Astrocyte of the spinal cord (primary cell): ENCODE results near the gene CYP19A1.

ENCODE experiments used
- DNase-seq: peaks from one replicate; pipeline ENCODE4 v3.0.0; 2011; ENCODE audit warnings: low read depth, low spot score
- H3K4me3 ChIP-seq: 2 replicates; pipeline ENCODE4 v1.5.1; 2011; ENCODE audit warnings: low read depth, mild to moderate bottlenecking, low read length, moderate library complexity
- in situ Hi-C: cut with HindIII; loops from 2 replicates; pipeline ENCODE4 v1.10.0; 2017; ENCODE audit warnings: low sequenced_read_pairs
- TF ChIP-seq, protein P1 (sequence below): IDR thresholded peaks from 2 replicates; pipeline ENCODE4 v1.5.1; 2012; ENCODE audit warnings: low read depth, mild to moderate bottlenecking, low read length, inconsistent platforms

CYP19A1 gene

DNA sequence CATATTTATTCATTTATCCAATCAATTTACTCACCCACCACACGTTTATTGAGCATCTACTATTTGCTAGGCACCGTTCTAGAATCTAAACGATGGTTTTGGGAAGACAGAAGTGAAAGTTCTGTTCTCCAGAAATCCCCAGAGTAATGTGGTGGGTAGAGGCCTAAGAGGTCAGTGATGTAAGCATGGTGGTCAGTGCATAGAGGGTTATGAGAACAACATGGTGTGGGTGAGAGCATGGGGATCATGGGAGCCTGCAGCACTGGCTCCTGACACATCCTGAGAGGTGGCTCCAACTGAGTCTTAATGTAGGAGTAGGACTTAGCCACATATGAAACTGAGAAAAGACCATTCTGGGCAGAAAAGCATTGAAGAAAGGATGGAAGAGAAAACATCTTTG, 158.4 kb downstream of the CYP19A1 start:
- no peak overlapping the region for H3K4me3 ChIP-seq
- in situ Hi-C loops = no loop called here
- TF ChIP-seq, protein P1, sequence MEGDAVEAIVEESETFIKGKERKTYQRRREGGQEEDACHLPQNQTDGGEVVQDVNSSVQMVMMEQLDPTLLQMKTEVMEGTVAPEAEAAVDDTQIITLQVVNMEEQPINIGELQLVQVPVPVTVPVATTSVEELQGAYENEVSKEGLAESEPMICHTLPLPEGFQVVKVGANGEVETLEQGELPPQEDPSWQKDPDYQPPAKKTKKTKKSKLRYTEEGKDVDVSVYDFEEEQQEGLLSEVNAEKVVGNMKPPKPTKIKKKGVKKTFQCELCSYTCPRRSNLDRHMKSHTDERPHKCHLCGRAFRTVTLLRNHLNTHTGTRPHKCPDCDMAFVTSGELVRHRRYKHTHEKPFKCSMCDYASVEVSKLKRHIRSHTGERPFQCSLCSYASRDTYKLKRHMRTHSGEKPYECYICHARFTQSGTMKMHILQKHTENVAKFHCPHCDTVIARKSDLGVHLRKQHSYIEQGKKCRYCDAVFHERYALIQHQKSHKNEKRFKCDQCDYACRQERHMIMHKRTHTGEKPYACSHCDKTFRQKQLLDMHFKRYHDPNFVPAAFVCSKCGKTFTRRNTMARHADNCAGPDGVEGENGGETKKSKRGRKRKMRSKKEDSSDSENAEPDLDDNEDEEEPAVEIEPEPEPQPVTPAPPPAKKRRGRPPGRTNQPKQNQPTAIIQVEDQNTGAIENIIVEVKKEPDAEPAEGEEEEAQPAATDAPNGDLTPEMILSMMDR = no peak
- DNase-seq = no peak

DNA sequence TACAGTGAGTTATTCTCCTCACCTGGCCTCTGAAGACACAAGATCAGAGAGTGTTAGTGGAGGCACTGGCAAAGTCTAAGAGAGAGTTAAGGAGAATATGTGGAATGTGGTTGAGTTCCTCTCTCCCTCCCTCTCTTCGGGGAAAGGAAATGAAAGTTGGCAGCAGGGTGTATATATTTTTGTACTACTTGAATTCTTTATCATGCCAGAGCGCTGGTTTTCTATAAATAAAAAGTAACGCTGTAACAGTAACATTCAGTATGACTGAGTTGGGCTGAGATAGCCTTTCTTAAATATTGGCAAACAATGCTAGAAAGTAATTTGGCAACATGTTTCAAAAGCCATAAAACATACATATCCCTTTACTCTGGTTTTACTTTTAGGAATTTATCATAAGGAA, 166.2 kb downstream of the CYP19A1 start:
- DNase-seq = no peak
- TF ChIP-seq, protein P1 = no peak
- no peak overlapping the region for H3K4me3 ChIP-seq
- in situ Hi-C loops = no loop called here

DNA sequence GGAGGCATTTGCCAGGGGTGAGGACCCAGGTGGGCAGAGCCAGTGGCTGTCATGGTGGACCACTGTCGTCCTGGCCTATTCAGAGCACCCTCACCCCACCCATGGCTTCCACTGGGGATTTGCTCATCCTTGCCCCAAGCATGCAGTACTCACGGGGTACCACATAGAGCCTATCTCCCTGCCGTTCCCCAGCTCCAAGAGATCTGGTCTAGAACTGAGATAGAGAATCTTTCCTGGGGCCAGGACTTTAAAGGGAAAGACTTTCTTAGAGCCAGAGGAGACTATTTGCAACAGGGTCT, 166.8 kb downstream of the CYP19A1 start:
- no peak for DNase-seq
- in situ Hi-C loops = no loop called here
- TF ChIP-seq, protein P1 = no peak
- H3K4me3 ChIP-seq = no peak overlapping the region

DNA sequence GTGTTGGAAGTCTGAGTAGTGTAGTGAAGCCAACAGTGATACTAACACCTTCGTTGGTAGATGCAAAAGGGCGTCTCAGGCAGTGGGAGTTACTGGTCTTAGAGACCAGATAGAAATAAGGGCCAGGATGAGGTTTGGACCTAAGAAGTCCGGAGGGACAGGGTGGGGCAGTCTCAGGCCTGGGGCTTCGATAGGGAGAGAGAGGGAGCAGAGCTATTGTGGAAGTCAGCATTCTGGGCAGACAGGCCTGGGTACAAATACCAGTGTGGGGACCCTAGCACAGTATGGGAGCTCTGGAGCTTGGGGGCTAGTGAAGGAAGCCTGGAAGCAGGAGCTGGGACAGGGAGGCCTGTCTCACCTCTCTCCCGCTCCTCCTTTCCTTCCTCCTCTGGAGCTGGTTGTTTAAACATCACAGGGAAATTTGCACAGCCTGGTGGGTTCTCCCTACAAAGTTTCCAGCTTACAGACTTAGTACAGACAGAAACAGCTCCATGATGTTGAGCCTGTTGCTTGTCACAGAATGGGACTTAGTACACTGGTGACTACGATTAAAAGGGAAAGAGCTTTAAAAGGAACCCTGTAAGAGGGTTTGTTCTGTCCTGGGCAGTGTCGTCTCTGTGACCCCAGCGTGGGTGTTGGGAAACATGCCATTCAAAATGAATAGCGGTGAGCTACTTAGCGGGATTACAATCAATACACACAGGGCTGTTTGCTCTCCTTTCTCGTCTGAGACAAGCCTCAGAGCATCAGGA, 167.3 kb downstream of the CYP19A1 start:
- in situ Hi-C loops = no loop called here
- no peak for DNase-seq
- H3K4me3 ChIP-seq = no peak overlapping the region
- TF ChIP-seq, protein P1 = no peak

DNA sequence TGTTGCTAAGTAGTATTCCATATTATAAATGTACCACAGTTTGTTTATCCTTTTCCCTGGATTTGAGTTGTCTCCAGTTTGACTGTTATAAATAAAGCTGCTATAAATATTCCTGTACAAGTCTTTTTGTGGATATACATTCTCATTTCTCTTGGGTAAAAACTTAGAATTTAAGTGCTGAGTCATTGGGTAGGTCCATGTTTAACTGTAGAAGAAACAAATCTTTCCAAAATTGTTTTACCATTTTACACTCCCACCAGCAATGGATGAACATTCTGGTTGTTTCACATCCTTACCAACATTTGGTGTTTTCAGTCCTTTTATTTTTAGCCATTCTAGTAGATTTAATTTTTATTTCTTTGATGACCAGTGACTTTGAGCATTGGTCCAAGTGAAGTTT, 169.7 kb downstream of the CYP19A1 start:
- TF ChIP-seq, protein P1 = no peak
- in situ Hi-C loops = no loop called here
- DNase-seq = no peak

DNA sequence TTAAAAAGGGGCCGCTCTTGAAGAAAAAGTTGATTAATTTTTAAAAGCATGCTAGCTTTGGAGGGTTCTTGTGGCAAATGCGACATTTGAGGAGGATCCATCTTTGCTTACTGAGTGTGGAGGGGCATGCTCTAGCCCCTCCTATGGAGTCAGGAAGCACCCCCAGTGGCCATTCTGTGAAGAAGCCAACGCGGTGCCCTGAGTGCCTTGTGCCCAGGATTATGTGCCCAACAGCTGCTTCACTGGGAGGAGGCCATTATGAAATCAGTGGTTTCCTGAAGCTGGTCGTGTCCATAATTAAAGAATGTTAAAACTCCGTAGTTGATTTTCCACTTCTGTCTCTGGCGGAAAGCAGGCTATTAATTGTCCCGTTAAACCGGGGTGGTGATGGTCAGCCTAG, 174.6 kb downstream of the CYP19A1 start:
- in situ Hi-C loops = no loop called here
- no peak for DNase-seq
- H3K4me3 ChIP-seq = no peak overlapping the region
- TF ChIP-seq, protein P1 = no peak

More for the DNA sequence above, 169.7 kb downstream of the CYP19A1 start:
- no peak overlapping the region for H3K4me3 ChIP-seq
